Mesendoderm (in vitro differentiated cells): ENCODE results near the gene GRK1.

Experiments used
- DNase-seq: peaks from one replicate; pipeline ENCODE4 v3.0.0; 2013
- H2AK5ac ChIP-seq: 2 replicates; pipeline ENCODE4 v1.6.1; 2013; ENCODE audit warnings: low read length, inconsistent platforms
- H2BK120ac ChIP-seq: 2 replicates; pipeline ENCODE4 v1.6.1; 2013; ENCODE audit warnings: low read depth, mild to moderate bottlenecking, low read length, moderate library complexity, mixed read lengths
- H2BK15ac ChIP-seq: replicated peaks from 2 replicates; pipeline ENCODE4 v1.6.1; 2013; ENCODE audit warnings: low read depth, mild to moderate bottlenecking, moderate library complexity
- H2BK5ac ChIP-seq: 2 replicates; pipeline ENCODE4 v1.6.1; 2013; ENCODE audit warnings: low read length, inconsistent platforms
- H3K18ac ChIP-seq: 2 replicates; pipeline ENCODE4 v1.6.1; 2013; ENCODE audit warnings: mild to moderate bottlenecking, low read length, mixed read lengths
- H3K23ac ChIP-seq: one replicate; pipeline ENCODE4 v1.6.1; 2013; ENCODE audit warnings: low read length
- H3K27ac ChIP-seq: 2 replicates; pipeline ENCODE4 v1.5.1; 2013; ENCODE audit warnings: low read depth, mild to moderate bottlenecking, inconsistent platforms, low read length, moderate library complexity
- H3K27me3 ChIP-seq: 2 replicates; pipeline ENCODE4 v1.6.1; 2013; ENCODE audit warnings: low read length, control low read depth, mild to moderate bottlenecking, inconsistent platforms; ENCODE audit not compliant: insufficient read depth, poor library complexity
- H3K36me3 ChIP-seq: 2 replicates; pipeline ENCODE4 v1.6.1; 2013; ENCODE audit warnings: low read length, inconsistent platforms; ENCODE audit not compliant: control insufficient read depth, insufficient read depth
- H3K4ac ChIP-seq: one replicate; pipeline ENCODE4 v1.6.1; 2013; ENCODE audit warnings: low read depth, mild to moderate bottlenecking, low read length, moderate library complexity
- H3K4me1 ChIP-seq: 2 replicates; pipeline ENCODE4 v1.6.1; 2013; ENCODE audit warnings: low read depth, low read length, inconsistent platforms; ENCODE audit not compliant: control insufficient read depth
- H3K4me2 ChIP-seq: 2 replicates; pipeline ENCODE4 v1.6.1; 2013; ENCODE audit warnings: low read length
- H3K4me3 ChIP-seq: 2 replicates; pipeline ENCODE4 v1.5.1; 2013; ENCODE audit warnings: mild to moderate bottlenecking, low read length
- H3K56ac ChIP-seq: one replicate; pipeline ENCODE4 v1.6.1; 2013; ENCODE audit warnings: low read length
- H3K79me1 ChIP-seq: 2 replicates; pipeline ENCODE4 v1.6.1; 2013; ENCODE audit warnings: low read length, inconsistent platforms
- H3K79me2 ChIP-seq: 2 replicates; pipeline ENCODE4 v1.6.1; 2013; ENCODE audit warnings: mild to moderate bottlenecking, low read length; ENCODE audit not compliant: control insufficient read depth, insufficient read depth
- H3K9ac ChIP-seq: 2 replicates; pipeline ENCODE4 v1.6.1; 2013; ENCODE audit warnings: low read length, inconsistent platforms
- H4K5ac ChIP-seq: one replicate; pipeline ENCODE4 v1.6.1; 2013; ENCODE audit warnings: low read length
- H4K8ac ChIP-seq: one replicate; pipeline ENCODE4 v1.6.1; 2013; ENCODE audit warnings: low read depth, mild to moderate bottlenecking, control low read depth, low read length, moderate library complexity
- WGBS: extraction: QIAGEN DNeasy Blood & Tissue Kit; methylation state at CpG from one replicate; pipeline ENCODE4 v1.1.7; 2013; ENCODE audit warnings: low lambda C conversion rate, missing lambda C conversion rate; ENCODE audit not compliant: insufficient coverage; ENCODE audit errors: extremely low coverage; 5-methylcytosine and 5-hydroxymethylcytosine counted together

Gene GRK1

DNA sequence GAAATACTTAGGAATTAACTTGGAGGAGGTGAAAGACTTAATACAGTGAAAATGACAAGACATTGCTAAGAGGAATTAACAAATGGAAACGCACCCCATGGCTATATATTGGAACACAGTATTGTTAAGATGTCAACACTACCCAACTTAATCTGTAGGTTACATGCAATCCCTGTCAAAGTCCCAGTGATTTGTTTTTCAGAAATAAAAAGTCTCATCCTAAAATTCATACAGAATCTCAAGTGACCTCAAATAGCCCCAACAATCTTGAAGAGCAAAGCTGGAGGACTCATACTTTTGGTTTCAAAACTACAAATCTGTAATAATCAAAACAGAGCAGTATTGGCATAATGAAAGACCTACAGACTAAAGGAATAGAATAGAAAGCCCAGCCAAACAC lies 22.2 kb upstream of the GRK1 start:
- no peak overlapping the region for H2BK5ac ChIP-seq
- H3K27me3 ChIP-seq, result no peaks in the 10 kb centered on the region
- no peak overlapping the region for H4K5ac ChIP-seq
- H2BK15ac ChIP-seq, result no peak overlapping the region
- H3K4me1 ChIP-seq, result no peaks in the 10 kb centered on the region
- H4K8ac ChIP-seq, result no peak overlapping the region
- H3K79me1 ChIP-seq, result no peaks in the 10 kb centered on the region
- H3K18ac ChIP-seq, result no peak overlapping the region
- no peak overlapping the region for H3K9ac ChIP-seq
- no peak overlapping the region for H3K56ac ChIP-seq
- no peak overlapping the region for H2AK5ac ChIP-seq
- H3K4ac ChIP-seq, result no peak overlapping the region
- no peak overlapping the region for H3K4me3 ChIP-seq
- H3K79me2 ChIP-seq, result no peaks in the 10 kb centered on the region
- no peak overlapping the region for H3K23ac ChIP-seq
- DNase-seq, result no peak
- WGBS, result no CpG with 5 or more reads among the region's 1 CpG
- H3K27ac ChIP-seq, result no peak overlapping the region
- H3K36me3 ChIP-seq, result peaks cover 6% of the 10 kb centered on the region
- no peak overlapping the region for H3K4me2 ChIP-seq
- no peak overlapping the region for H2BK120ac ChIP-seq

DNA sequence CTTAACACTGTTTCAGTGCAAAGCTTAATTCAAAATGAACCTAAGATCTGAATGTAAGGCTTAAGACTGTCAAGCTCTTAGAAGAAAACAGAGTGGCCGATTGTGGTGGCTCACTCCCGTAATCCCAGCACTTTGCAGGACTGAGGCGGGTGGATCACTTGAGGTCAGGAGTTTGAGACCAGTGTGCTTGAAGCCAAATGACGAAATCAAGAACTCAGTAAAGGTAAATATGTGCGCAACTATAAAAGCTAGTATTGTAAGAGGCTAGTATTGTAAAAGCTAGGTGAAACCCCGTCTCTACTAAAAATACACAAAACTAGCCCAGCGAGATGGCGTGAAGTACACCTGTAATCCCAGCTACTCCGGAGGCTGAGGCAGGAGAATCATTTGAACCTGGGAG lies 21.7 kb upstream of the GRK1 start:
- Histone ChIP-seq H4K8ac (no peak overlapping the region), H3K27ac (no peak overlapping the region), H3K79me1 (no peaks in the 10 kb centered on the region), H3K36me3 (peaks cover 4% of the 10 kb centered on the region), H3K79me2 (no peaks in the 10 kb centered on the region), H3K27me3 (no peaks in the 10 kb centered on the region), H2BK120ac (no peak overlapping the region), H2BK15ac (no peak overlapping the region), H3K4ac (no peak overlapping the region), H3K23ac (no peak overlapping the region), H2AK5ac (no peak overlapping the region), H4K5ac (no peak overlapping the region), H2BK5ac (no peak overlapping the region), H3K9ac (no peak overlapping the region), H3K4me1 (no peaks in the 10 kb centered on the region), H3K4me3 (no peak overlapping the region), H3K18ac (no peak overlapping the region), H3K56ac (no peak overlapping the region), H3K4me2 (no peak overlapping the region)
- WGBS, result no CpG with 5 or more reads among the region's 9 CpGs
- no peak for DNase-seq

DNA sequence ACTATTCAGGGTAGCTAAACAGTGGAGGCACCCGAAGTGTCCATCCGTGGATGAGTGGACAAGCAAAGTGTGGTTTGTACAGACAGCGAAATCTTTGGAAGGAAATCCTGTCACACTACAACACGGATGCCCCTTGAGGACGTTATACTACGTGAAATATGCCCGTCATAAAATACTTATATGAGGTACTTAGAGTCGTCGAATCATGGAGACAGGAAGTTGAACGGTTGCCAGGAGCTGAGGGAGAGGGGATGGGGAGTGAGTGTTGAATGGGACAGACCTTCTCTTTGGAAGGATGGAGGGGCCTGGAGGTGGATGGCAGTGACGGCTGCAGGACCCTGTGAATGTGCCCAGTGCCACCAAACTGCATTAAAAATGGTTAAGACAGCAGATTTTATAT lies 20.6 kb upstream of the GRK1 start:
- no peak overlapping the region for H4K8ac ChIP-seq
- H3K4me3 ChIP-seq, result no peak overlapping the region
- H2BK15ac ChIP-seq, result no peak overlapping the region
- no peak overlapping the region for H3K56ac ChIP-seq
- H2BK120ac ChIP-seq, result no peak overlapping the region
- no peak overlapping the region for H3K4ac ChIP-seq
- H3K27me3 ChIP-seq, result no peaks in the 10 kb centered on the region
- no peak overlapping the region for H2AK5ac ChIP-seq
- no peak overlapping the region for H3K18ac ChIP-seq
- H3K4me1 ChIP-seq, result no peaks in the 10 kb centered on the region
- H3K27ac ChIP-seq, result no peak overlapping the region
- no CpG with 5 or more reads among the region's 11 CpGs for WGBS
- no peak overlapping the region for H3K23ac ChIP-seq
- no peak overlapping the region for H3K4me2 ChIP-seq
- H3K36me3 ChIP-seq, result peaks cover 3% of the 10 kb centered on the region
- no peak overlapping the region for H3K9ac ChIP-seq
- no peaks in the 10 kb centered on the region for H3K79me1 ChIP-seq
- H4K5ac ChIP-seq, result no peak overlapping the region
- no peaks in the 10 kb centered on the region for H3K79me2 ChIP-seq
- H2BK5ac ChIP-seq, result no peak overlapping the region
- no peak for DNase-seq

DNA sequence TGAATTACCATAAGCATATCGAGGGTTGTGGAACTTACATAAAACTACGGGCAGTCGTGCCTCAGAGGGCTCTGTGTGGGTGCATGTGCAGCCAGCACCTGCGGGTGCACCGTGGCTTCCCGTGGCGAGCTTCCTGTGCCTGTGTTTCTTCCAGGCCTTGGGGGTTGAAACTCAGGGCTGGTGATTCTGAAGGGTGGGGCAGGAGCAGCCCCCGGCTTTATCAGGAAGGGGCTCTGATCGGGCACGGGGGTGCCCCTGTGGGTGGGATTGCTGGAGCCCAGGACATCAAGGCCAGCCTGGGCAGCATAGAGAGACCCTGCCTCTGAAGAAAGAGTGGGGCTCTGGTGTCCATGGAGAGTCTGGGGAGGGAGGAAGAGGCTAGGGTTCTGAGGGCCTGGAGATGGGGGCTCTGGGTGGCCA lies 20.1 kb upstream of the GRK1 start:
- Histone ChIP-seq H3K9ac (no peak overlapping the region), H4K5ac (no peak overlapping the region), H3K4me1 (no peaks in the 10 kb centered on the region), H3K23ac (no peak overlapping the region), H3K79me2 (no peaks in the 10 kb centered on the region), H3K27ac (no peak overlapping the region), H2BK5ac (no peak overlapping the region), H2AK5ac (no peak overlapping the region), H3K4me3 (no peak overlapping the region), H3K4me2 (no peak overlapping the region), H4K8ac (no peak overlapping the region), H3K18ac (no peak overlapping the region), H3K27me3 (no peaks in the 10 kb centered on the region), H3K36me3 (no peaks in the 10 kb centered on the region), H3K56ac (no peak overlapping the region), H3K4ac (no peak overlapping the region), H2BK120ac (no peak overlapping the region), H2BK15ac (no peak overlapping the region), H3K79me1 (no peaks in the 10 kb centered on the region)
- DNase-seq, result no peak
- no CpG with 5 or more reads among the region's 10 CpGs for WGBS

DNA sequence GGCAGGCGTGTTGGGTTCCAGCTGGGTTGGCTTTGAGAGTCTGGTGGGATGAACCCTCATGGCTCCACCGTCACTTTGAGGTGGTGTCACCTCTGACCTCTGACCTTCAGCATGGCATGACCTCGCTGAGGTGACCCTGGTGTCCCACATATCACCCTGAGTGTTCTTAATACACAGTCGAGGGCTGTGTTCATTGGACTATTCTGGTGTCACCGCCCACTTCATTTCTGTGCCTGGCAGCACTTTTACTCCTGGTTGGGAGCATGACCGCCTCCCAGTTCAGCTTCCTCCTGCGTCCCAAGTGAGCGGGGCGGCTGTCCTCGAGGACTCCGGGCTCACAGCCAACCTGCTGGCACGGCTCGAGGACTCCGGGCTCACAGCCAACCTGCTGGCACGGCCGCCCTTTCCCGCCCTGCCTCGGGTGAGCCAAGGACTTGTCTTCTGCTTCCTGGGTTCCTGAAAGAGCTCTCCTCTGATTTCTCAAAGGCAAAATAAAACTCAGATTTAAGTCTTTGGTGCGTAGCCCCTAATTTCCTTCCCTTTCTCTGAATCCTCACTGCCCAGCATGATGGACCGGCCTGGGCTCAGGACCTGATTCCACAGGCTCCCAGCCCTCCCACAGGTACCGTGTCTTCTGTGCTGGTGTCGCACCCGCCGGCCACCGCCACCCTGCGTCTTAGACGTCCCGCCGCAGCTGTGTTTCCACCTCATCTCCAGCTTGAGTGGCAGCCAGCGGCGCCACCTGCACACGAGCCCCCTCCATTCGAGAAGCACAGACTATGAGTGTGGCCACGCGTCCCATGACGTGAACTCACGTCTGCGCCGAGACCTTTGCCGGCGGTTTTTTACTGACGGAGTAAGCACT lies 19.4 kb upstream of the GRK1 start:
- Histone ChIP-seq H4K5ac (no peak overlapping the region), H3K4me3 (no peak overlapping the region), H3K27me3 (no peaks in the 10 kb centered on the region), H2BK120ac (no peak overlapping the region), H3K9ac (no peak overlapping the region), H2AK5ac (no peak overlapping the region), H3K18ac (no peak overlapping the region), H3K23ac (no peak overlapping the region), H3K36me3 (no peaks in the 10 kb centered on the region), H3K79me2 (no peaks in the 10 kb centered on the region), H3K27ac (no peak overlapping the region), H3K79me1 (no peaks in the 10 kb centered on the region), H2BK5ac (no peak overlapping the region), H3K56ac (no peak overlapping the region), H4K8ac (no peak overlapping the region), H3K4me1 (no peaks in the 10 kb centered on the region), H3K4ac (no peak overlapping the region), H3K4me2 (no peak overlapping the region), H2BK15ac (no peak overlapping the region)
- no peak for DNase-seq
- no CpG with 5 or more reads among the region's 42 CpGs for WGBS

DNA sequence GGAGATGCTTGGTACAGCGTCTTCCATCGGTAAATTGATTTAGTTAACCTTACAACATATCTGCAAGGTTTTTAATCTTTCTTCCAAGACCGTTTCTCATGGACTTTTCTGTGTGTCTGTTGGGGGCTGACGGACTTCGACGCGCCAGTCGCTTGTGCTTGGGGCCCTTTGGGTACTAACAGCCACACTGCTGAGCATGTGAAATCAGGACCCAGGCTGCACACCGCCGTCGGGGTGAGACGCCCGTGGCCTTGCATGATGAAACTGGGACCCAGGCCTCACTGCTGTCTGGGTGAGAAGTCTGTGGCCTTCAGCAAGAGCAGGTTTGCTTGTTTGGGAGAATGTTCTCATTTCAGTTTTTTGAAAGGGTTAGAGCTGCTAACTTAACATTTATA lies 18.8 kb upstream of the GRK1 start:
- no CpG with 5 or more reads among the region's 13 CpGs for WGBS
- H3K36me3 ChIP-seq, result no peaks in the 10 kb centered on the region
- no peaks in the 10 kb centered on the region for H3K79me2 ChIP-seq
- H3K4me2 ChIP-seq, result no peak overlapping the region
- H4K8ac ChIP-seq, result no peak overlapping the region
- no peak overlapping the region for H2BK120ac ChIP-seq
- no peak for DNase-seq
- H2AK5ac ChIP-seq, result no peak overlapping the region
- no peaks in the 10 kb centered on the region for H3K4me1 ChIP-seq
- H2BK15ac ChIP-seq, result no peak overlapping the region
- H3K27ac ChIP-seq, result no peak overlapping the region
- H3K79me1 ChIP-seq, result no peaks in the 10 kb centered on the region
- H3K4me3 ChIP-seq, result no peak overlapping the region
- H4K5ac ChIP-seq, result no peak overlapping the region
- H3K27me3 ChIP-seq, result no peaks in the 10 kb centered on the region
- H3K9ac ChIP-seq, result no peak overlapping the region
- no peak overlapping the region for H3K18ac ChIP-seq
- H3K4ac ChIP-seq, result no peak overlapping the region
- no peak overlapping the region for H3K23ac ChIP-seq
- no peak overlapping the region for H3K56ac ChIP-seq
- no peak overlapping the region for H2BK5ac ChIP-seq
